ENCODE results near the gene PLA1A.

PLA1A gene

GRCh38 chr3:119647843-119648575 lies 50.3 kb downstream of the PLA1A start:
- Histone ChIP-seq H3K36me3 (peaks cover 8% of the 10 kb centered on the region), H3K4me3 (ENCODE audit: low read depth, low read length) (no peak overlapping the region), H3K27me3 (no peaks in the 10 kb centered on the region), H3K9me3 (no peaks in the 10 kb centered on the region), H3K4me1 (peaks cover 10% of the 10 kb centered on the region; the same call in 1 of the 2 replicates)
- no peak for TF ChIP-seq CTCF (IDR thresholded peaks at IDR 0.05; ENCODE audit: low read depth, low read length)
- no peak for DNase-seq

GRCh38 chr3:119649761-119650160 lies 52.1 kb downstream of the PLA1A start:
- peaks cover 8% of the 10 kb centered on the region for H3K36me3 ChIP-seq
- DNase-seq, result no peak

GRCh38 chr3:119652306-119653033 lies 54.8 kb downstream of the PLA1A start:
- peaks cover 10% of the 10 kb centered on the region; the same call in 1 of the 2 replicates for H3K4me1 ChIP-seq
- no peaks in the 10 kb centered on the region for H3K9me3 ChIP-seq
- no peaks in the 10 kb centered on the region for H3K27me3 ChIP-seq
- TF ChIP-seq CTCF (IDR thresholded peaks at IDR 0.05; ENCODE audit: low read depth, low read length), result no peak
- H3K4me3 ChIP-seq (ENCODE audit: low read depth, low read length), result no peak overlapping the region
- H3K36me3 ChIP-seq, result peaks cover 5% of the 10 kb centered on the region; the same call in 1 of the 2 replicates
- no peak for DNase-seq

More at GRCh38 chr3:119649761-119650160, 52.1 kb downstream of the PLA1A start:
- no peaks in the 10 kb centered on the region for H3K9me3 ChIP-seq
- no peaks in the 10 kb centered on the region for H3K27me3 ChIP-seq
- H3K4me3 ChIP-seq (ENCODE audit: low read depth, low read length), result no peak overlapping the region
- H3K4me1 ChIP-seq, result peaks cover 7% of the 10 kb centered on the region; the same call in 1 of the 2 replicates
- no peak for TF ChIP-seq CTCF (IDR thresholded peaks at IDR 0.05; ENCODE audit: low read depth, low read length)

- Histone ChIP-seq H3K4me3 (ENCODE audit: low read depth, low read length) (no peak overlapping the region), H3K36me3 (no peaks in the 10 kb centered on the region), H3K4me1 (peaks cover 12% of the 10 kb centered on the region; the same call in 1 of the 2 replicates), H3K27me3 (no peaks in the 10 kb centered on the region), H3K9me3 (no peaks in the 10 kb centered on the region)
- TF ChIP-seq CTCF (IDR thresholded peaks at IDR 0.05; ENCODE audit: low read depth, low read length), result no peak
- no peak for DNase-seq
These were observed 56.2 kb downstream of the PLA1A start for GRCh38 chr3:119653876-119654275.

- peaks cover 30% of the 10 kb centered on the region for H3K4me1 ChIP-seq
- no peak for TF ChIP-seq CTCF (IDR thresholded peaks at IDR 0.05; ENCODE audit: low read depth, low read length)
- no peak overlapping the region for H3K4me3 ChIP-seq (ENCODE audit: low read depth, low read length)
- DNase-seq, result no peak
- no peaks in the 10 kb centered on the region for H3K9me3 ChIP-seq
- no peaks in the 10 kb centered on the region for H3K36me3 ChIP-seq
- H3K27me3 ChIP-seq, result no peaks in the 10 kb centered on the region
These were observed 60.4 kb downstream of the PLA1A start for GRCh38 chr3:119657887-119658702.
